Measurements from ENCODE around the gene FAM110A. TPM values are rescaled to one million over a fixed set of nuclear protein-coding genes. Genes with fewer than 3 reads are reported as not detected.
"Not testable (repeated sequence)": the region's sequence is repeated elsewhere in the genome, so short reads cannot be mapped to it uniquely, and the experiment has no call there.

FAM110A gene
- total RNA-seq, 3 donors from 2014 or later: 5.1 to 10.4 (median 8.4) TPM

DNA sequence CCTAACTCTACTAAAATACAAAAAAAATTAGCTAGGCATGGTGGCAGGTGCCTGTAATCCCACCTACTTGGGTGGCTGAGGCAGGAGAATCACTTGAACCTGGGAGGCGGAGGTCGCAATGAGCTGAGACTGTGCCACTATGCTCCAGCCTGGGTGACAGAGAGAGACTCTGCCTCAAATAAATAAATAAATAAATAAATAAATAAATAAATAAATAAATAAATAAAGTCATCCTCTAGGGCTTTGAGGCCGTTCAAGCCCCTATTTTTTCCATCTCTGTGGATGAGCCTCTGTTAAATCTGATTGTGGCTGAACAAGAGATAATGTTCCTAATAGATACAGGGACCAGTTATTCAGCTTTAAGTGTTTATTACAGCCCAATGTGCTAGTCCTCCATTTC is 31.8 kb upstream of the FAM110A start:
- Histone ChIP-seq H3K36me3 (ENCODE audit: low read depth) (no peaks in the 10 kb centered on the region), H3K4me3 (no peak overlapping the region), H3K4me1 (ENCODE audit: low read depth) (no peaks in the 10 kb centered on the region), H3K9me3 (peaks cover 9% of the 10 kb centered on the region)
- no peak for DNase-seq
- TF ChIP-seq, protein P1, sequence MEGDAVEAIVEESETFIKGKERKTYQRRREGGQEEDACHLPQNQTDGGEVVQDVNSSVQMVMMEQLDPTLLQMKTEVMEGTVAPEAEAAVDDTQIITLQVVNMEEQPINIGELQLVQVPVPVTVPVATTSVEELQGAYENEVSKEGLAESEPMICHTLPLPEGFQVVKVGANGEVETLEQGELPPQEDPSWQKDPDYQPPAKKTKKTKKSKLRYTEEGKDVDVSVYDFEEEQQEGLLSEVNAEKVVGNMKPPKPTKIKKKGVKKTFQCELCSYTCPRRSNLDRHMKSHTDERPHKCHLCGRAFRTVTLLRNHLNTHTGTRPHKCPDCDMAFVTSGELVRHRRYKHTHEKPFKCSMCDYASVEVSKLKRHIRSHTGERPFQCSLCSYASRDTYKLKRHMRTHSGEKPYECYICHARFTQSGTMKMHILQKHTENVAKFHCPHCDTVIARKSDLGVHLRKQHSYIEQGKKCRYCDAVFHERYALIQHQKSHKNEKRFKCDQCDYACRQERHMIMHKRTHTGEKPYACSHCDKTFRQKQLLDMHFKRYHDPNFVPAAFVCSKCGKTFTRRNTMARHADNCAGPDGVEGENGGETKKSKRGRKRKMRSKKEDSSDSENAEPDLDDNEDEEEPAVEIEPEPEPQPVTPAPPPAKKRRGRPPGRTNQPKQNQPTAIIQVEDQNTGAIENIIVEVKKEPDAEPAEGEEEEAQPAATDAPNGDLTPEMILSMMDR (IDR thresholded peaks at IDR 0.05): no peak
- intact Hi-C loops (cut with DNase I, micrococcal nuclease): no loop called here
- ATAC-seq: no peak

GRCh38 chr20:805713-806112 is 27.8 kb upstream of the FAM110A start:
- H3K36me3 ChIP-seq (ENCODE audit: low read depth): no peaks in the 10 kb centered on the region
- intact Hi-C loops (cut with DNase I, micrococcal nuclease): no loop called here
- no peak for ATAC-seq
- H3K9me3 ChIP-seq: peaks cover 9% of the 10 kb centered on the region
- H3K4me1 ChIP-seq (ENCODE audit: low read depth): no peaks in the 10 kb centered on the region
- no peak for DNase-seq
- no peak overlapping the region for H3K4me3 ChIP-seq
- TF ChIP-seq, protein P1 (IDR thresholded peaks at IDR 0.05): no peak

DNA sequence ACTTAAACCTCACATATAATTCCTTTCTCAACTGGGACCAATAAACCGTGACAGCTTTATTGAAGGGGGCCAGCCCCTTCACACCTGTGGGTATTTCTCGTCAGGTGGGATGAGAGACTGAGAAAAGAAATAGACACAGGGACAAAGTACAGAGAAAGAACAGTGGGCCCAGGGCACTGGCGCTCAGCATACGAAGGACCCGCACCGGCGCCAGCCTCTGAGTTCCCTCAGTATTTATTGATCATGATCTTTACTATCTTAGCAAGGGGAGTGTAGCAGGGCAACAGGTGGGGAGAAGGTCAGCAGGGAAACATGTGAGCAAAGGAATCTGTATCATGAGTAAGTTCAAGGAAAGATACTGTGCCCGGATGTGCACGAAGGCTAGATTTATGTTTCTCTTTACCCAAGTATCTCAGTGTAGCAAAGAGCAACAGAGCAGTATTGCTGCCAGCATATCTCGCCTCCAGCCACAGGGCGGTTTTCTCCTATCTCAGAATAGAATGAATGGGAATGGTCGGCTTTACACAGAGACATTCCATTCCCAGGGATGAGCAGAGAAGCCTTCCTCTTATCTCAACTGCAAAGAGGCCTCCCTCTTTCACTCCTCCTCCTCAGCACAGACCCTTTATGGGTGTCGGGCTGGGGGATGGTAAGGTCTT is 21.6 kb upstream of the FAM110A start:
- intact Hi-C loops (cut with DNase I, micrococcal nuclease); H3K9me3 ChIP-seq; H3K36me3 ChIP-seq (ENCODE audit: low read depth); H3K4me1 ChIP-seq (ENCODE audit: low read depth); ATAC-seq; DNase-seq; H3K4me3 ChIP-seq: not testable (repeated sequence)

GRCh38 chr20:812435-812814 is 21.1 kb upstream of the FAM110A start:
- H3K4me1 ChIP-seq (ENCODE audit: low read depth); DNase-seq; H3K4me3 ChIP-seq; intact Hi-C loops (cut with DNase I, micrococcal nuclease); H3K9me3 ChIP-seq; H3K36me3 ChIP-seq (ENCODE audit: low read depth); ATAC-seq: not testable (repeated sequence)

DNA sequence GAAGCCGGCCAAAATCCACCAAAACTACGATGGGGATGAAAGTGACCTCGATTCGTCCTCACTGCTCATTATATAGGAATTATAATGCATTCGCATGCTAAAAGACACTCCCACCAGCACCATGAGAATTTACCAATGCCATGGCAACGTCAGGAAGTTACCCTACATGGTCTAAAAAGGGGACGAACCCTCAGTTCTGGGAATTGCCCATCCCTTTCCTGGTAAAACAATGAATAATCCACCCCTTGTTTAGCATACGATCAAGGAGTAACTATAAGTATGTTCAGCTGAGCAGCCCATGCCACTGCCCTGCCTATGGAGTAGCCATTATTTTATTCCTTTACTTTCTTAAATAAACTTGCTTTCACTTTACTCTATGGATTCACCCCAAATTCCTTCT is 20.1 kb upstream of the FAM110A start:
- Histone ChIP-seq H3K36me3 (ENCODE audit: low read depth) (no peaks in the 10 kb centered on the region), H3K9me3 (no peaks in the 10 kb centered on the region)
- intact Hi-C loops (cut with DNase I, micrococcal nuclease): no loop called here

GRCh38 chr20:815226-815625 is 18.3 kb upstream of the FAM110A start:
- DNase-seq (no peak), ATAC-seq (no peak)
- H3K4me1 ChIP-seq (ENCODE audit: low read depth): no peaks in the 10 kb centered on the region
- H3K36me3 ChIP-seq (ENCODE audit: low read depth): no peaks in the 10 kb centered on the region
- intact Hi-C loops (cut with DNase I, micrococcal nuclease): loop anchor here (5.0 kb wide), 1 partner anchor 142 kb away; no protein-coding TSS in a partner anchor
- H3K9me3 ChIP-seq: no peaks in the 10 kb centered on the region
- TF ChIP-seq, protein P1 (IDR thresholded peaks at IDR 0.05): no peak
- no peak overlapping the region for H3K4me3 ChIP-seq

More for the DNA sequence above, 20.1 kb upstream of the FAM110A start:
- TF ChIP-seq, protein P1 (IDR thresholded peaks at IDR 0.05): no peak
- ATAC-seq (no peak), DNase-seq (no peak)
- Histone ChIP-seq H3K4me1 (ENCODE audit: low read depth) (no peaks in the 10 kb centered on the region), H3K4me3 (no peak overlapping the region)
